ENCODE measurements around the gene SLC25A36.
"Not testable (repeated sequence)": the region's sequence is repeated elsewhere in the genome, so short reads cannot be mapped to it uniquely, and the experiment has no call there.

SLC25A36 gene

DNA sequence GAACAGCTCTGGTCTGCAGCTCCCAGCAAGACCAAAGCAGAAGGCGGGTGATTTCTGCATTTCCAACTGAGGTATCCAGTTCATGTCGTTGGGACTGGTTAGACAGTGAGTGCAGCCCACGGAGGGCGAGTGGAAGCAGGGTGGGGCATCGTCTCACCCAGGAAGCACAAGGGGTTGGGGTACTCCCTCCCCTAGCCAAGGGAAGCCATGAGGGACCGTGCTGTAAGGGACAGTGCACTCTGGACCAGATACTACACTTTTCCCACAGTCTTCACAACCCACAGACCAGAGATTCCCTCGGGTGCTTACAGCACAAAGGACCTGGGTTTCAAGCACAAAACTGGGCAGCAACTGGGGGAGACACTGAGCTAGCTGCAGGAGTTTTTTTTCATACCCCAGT, 8.5 kb upstream of the SLC25A36 start:
- no peak for DNase-seq

DNA sequence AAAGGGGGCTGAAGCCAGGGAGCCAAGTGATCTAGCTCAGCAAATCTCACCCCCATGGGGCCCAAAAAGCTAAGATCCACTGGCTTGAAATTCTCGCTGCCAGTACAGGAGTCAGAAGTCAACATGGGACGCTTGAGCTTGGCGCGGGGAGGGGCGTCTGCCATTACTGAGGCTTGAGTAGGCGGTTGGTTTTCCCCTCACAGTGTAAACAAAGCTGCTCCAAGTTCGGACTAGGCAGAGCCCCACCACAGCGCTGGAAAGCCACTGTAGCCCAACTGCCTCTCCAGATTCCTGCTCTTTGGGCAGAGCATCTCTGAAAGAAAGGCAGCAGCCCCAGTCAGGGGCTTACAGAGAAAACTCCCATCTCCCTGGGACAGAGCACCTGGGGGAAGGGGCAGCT, 8.1 kb upstream of the SLC25A36 start:
- DNase-seq: no peak

DNA sequence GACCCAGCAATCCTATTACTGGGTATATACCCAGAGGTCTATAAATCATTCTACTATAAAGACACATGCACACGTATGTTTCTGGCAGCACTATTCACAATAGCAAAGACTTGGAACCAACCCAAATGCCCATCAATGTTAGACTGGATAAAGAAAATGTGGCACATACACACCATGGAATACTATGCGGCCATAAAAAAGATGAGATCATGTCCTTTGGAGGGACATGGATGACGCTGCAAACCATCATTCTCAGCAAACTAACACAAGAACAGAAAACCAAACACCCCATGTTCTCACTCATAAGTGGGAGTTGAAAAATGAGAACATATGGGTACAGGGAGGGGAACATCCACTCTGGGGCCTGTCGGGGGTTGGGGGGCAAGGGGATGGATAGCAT, 2.3 kb upstream of the SLC25A36 start:
- not testable (repeated sequence) for DNase-seq

DNA sequence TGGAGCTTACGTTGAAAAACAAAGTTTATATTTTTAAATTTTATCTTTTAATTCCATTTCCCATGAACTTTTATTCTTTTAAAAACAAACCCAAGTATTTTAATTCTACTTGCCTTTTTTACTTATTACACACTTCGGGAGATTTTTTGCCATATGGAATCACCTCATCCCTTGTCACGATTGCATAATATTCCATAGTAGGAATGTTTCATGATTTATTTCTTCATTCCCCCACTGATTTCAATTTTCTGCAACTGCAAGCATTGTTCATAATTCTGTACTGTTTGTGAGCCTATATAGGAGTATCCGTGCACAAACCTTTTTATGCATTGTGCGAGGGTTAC, 574 bp upstream of the SLC25A36 start:
- DNase-seq: no peak

DNA sequence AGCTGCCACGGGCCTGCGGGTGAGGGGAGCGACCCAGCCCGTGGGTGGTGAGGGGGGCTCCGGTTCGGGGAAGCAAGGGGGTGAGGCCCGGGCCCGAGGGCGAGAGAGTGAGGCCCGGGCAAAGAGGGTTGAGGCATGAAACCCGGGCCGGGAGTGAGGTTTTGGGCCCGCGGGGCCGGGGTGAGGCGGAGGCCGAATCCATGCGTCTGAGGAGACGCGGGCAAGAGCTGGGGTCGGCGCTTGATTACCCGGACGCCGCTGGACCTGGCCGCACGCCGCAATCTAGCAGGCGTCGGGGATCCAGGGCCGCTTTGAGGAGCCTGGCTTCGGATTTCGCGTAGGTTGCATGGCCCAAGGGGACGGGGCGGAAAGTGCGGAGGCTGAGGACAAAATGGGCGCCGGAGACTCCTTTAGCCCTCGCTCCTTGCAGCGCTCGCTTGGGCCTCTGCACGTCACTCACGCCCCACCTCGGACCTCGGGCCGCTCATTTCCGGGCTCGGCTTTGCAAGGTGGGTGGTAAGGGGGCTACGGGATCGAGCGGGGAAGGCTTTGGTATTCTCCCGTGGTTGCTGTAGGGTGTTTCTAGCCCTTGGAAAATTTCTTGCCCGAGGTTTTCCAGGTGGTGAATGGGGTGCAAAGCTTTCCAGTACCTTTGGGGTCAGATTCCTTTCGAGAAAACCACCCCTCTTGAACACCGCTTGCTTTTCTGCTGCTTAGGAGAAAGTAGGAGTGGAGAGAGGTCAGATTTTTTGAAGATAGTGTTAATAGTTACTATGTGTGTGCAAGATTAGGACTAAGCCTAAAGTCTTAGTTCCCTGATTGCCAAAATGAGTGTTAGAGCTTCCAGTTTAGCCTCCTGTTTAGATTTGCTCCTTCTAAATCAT, 827 bp downstream of the SLC25A36 start:
- DNase-seq: no peak

DNA sequence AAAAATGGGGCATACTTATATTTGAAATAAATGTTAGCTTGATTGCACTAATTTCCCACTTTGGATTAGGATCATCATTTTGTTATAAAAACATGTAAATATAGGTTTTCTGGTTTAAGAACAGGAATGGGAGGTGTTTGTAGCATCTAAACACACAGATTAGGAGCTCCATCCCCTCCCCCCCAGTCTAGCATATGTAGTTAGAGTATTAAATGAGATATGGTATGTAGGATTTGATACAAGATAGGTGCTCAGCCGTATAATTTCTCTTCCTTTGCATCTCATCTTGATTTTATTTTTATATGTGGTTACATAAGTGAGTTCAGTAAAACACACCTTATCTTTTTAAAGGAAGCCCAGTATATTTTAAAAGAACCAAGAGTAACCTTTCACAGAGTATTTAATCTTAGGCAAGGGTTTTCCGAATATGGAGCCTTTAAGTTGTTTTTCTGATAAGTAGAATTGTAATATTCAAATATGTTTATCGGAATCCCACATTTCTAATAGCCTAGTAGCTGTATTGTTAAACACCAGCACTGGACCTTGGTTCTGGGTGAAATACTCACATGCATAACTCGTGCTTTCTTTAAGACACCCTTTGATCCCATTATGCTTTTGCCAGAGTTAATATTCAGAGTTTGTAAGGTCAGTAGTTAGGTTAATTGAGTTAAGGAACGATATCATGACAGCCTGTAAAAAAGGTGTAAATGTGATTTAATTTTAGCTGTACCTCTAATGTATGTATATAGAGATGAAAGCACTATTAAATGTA, 2.3 kb downstream of the SLC25A36 start:
- DNase-seq: no peak

DNA sequence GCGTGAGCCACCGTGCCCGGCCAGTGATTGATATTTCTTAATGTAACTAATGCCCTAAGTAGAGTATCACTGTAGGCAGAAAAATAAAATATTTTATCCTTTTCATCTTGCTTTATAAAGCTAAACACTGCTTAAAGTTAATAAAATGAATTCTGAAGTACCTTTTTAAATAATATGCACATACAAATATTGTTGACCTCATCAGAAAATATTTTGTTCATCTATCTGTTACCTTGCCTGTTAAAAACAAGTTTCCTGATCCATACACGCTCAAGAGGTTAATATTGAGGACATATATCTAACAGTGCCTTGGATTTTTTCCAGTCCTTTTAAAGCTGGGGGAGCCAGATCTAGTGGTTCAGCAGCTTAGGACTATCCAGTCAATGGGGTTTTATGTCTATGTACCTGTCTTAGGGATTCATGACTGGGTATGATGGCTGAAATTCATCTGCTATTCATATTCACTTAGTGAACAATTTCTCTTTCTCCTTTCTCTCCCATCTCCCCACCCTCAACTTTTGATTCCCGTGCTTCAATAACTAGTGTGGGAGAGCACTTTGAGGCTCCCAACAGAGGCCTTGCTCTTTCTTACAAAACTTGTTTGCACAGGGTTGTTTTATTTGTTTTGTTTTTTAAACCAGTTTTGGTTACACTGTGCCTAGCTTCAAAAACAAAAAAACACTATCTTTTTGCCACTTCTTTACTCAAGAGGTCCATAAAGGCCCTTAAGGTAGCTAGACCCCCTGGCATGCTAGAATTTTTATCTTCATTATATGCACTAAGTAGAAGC, 7.0 kb downstream of the SLC25A36 start:
- no peak for DNase-seq

DNA sequence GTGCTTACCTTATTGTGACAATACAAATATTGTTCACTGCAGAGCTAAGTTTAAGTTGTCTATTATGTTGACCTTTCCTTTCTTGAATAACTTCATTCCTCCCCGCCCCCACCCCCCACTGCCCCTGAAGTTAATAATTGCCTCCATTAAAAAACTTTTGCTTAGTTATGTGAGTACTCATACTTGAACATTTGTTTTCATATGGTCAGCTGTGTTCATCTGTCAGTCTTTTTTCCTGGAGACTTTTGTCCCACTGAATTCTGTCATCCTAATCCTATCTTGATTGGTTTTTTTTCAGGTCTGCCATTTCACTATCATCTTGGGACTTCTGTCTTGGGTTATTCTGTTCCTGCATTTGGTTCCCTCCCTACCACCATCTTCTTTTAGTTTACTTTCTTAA, 8.5 kb downstream of the SLC25A36 start:
- no peak for DNase-seq

DNA sequence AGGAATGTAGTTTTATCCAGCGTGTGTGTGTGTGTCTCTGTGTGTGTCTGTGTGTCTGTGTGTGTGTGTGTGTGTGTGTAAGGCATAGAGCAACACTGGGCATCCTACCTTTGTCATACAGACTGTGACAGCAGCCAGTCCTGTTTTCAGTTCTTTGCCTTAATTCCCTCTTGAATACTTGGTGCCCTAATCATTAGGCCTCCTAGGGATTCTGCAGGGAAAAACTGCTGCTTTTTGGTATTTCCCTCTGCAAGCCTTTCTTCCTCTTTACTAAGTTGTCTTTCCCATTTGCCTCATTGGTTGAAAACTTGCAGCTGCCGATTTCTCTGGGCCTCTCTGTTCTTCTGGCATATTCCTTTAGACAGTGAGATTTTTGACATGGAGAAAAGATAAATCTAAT, 9.2 kb downstream of the SLC25A36 start:
- DNase-seq: no peak

DNA sequence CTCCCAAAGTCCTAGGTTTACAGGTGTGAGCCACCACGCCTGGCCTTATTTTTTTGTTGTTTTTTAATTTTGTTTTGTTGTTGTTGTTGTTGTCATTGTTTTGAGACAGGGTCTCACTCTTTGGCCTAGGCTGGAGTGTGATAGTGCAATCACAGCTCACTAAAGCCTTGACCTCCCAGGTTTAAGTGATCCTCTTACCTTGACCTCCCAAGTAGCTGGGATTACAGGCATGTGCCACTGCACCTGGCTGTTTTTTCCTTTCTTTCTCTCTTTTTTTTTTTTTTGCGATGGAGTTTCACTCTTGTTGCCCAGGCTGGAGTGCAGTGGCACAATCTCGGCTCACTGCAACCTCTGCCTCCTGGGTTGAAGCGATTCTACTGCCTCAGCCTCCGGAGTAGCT, 10.1 kb downstream of the SLC25A36 start:
- DNase-seq: not testable (repeated sequence)

DNA sequence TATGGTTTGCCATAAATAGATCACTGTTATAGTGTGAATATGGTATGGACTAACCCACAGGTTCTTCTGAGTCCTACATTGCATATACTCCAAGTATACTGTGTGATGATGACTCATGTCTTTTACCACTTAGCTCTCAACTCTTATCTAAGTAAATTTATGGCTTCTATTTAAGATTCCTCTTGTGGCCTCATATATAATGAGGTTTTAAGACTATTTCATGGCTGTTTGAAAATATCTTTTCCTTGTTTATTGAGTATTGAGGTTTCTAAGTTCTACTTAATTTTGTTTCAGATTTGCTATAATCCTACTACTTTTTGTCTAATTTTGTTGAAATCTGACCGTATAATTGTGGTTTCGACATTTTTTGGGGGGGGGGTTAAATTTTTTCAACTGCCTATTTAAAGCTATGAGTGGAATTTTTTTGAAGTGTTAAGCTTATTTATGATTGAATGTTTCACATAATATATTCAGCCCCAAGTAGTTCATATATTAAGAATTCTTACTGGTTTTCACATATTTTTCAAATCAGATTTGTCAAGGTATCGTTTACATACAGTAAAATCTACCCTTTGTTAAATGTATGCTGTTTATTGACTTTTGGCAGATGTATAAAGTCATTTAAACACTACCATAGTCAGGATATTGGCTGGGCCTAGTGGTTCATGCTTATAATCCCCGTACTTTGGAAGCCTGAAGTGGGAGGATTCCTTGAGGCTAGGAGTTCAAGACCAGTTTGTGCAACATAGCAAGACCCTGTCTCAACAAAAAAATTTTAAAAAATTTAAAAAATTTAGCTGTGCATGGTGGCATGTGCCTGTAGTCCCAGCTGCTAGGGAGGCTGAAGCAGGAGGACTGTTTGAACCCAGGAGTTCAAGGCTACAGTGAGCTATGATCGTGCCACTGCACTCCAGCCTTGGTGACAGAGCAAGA, 11.7 kb downstream of the SLC25A36 start:
- no peak for DNase-seq

DNA sequence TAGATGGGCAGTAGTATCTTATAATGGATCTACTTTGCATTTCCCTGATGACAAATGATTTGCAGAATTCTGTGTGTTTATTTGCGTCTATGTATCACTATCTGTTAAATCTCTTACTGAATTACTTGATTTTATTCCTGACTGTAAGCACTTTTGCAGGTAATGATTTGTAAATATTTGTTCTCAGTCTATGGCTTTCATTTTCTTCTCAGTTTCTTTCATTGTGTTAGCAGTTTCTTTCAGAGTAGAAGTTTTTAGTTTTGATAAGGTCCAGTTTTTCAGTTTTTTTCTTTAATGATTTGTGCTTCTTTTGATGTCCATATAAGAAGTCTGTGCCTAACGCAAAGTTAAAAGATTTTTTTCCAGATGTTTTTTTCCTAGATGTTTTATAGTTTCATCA, 12.9 kb downstream of the SLC25A36 start:
- no peak for DNase-seq

DNA sequence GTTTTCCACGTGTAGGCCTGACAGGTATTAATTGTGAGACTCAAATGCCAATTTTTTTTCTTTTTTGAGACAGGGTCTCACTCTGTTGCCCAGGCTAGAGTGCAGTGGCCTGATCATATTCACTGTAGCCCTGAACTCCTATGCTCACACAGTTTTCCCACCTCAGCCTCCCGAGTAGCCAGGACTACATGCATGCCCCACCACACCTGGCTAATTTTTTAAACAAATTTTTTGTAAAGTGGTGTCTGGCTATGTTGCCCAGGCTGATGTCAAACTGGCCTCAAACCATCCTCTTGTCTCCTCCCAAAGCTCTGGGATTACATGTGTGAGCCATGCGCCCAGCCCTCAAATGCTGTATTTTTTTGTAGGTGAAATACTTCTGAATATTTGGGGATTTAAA, 14.0 kb downstream of the SLC25A36 start:
- no peak for DNase-seq

DNA sequence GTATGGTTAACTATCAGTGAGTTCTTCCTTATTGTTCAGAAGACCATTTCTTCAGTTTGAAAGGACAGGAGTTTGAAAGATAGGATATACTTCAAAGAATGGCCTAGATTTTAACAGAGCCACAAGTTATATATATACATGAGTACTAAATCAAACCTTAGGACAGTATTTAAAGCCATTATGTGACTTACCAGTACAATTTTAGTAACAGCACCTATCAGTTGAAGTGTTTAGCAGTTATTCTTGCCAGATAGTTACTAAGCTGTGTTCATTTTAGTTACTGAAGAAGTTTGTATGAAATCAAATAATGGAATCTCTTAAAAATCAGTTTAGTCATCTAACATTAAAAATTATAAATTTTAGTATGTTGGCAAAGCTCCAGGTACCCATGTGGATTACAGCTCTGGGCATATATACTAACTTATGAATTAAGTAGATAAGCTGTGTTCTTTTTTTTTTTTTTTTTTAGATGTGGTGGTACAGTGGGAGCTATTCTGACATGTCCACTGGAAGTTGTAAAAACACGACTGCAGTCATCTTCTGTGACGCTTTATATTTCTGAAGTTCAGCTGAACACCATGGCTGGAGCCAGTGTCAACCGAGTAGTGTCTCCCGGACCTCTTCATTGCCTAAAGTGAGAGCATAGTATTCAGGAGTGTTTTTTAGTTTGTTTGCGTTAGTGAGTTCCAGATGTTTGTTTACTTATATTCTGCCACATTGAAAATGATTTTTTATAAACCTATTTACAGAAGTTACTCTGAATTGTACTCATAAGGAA, 14.6 kb downstream of the SLC25A36 start:
- no peak for DNase-seq

DNA sequence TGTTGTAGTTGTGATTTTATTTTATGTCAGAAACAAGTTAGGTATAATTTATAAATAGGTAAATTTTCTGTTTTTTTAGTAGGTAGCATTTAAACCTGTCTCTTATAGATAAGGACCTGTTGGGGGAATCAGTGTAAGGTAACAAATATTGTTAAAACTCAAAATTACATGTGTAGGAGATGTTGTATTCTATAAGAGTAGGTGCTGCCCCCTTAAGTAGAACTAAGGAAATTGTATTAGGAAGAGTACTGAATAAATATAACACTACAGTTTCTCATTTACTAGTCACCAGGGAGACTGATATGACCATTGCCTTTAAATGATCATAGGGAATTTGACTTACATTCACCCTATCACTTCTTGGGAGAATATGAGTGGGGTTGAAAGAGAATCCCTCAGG, 31.2 kb downstream of the SLC25A36 start:
- no peak for DNase-seq

DNA sequence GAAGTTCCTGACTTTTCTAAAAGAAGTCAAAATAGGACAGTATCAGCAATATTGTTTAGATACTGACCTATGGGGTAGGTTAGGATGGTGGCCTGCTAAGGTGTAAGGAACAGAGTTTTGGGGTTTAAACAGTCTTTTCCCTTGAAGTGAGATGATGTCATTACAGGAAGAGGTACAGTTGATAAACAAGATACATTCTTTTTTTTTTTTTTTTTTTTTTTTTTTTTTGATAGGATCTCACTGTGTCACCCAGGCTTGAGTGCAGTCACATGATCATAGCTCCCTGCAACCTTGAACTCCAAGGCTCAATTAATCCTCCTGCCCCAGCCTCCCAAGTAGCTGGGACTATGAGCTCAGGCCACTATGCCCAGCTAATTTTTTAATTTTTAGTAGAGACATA, 33.3 kb downstream of the SLC25A36 start:
- no peak for DNase-seq

DNA sequence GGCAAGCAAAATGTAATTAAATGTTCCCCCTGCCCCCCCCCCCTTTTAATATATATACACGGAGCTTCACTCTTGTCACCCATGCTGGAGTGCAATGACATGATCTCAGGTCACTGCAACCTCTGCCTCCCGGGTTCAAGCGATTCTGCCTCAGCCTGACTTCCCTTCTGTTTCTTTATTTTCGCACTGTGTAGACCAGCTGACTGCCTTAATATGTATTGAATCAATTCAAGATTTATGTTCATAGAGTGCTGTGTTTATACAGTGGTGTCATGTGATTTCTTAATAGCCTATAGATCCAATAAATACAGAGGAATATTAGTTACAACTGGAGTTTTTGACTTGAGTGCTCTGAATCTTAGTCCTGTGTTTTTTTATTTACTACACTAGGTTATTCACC, 39.0 kb downstream of the SLC25A36 start:
- no peak for DNase-seq

DNA sequence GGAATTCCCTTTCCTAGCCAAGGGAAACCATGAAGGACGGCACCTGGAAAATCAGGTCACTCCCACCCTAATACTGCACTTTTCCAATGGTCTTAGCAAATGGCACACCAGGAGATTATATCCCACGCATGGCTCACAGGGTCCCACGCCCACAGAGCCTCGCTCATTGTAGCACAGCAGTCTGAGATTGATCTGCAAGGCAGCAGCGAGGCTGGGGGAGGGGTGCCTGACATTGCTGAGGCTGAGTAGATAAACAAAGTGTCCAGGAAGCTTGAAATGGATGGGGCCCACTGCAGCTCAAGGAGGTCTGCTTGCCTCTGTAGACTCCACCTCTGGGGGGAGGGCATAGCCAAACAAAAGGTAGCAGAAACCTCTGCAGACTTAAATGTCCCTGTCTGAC, 46.2 kb downstream of the SLC25A36 start:
- DNase-seq: not testable (repeated sequence)

DNA sequence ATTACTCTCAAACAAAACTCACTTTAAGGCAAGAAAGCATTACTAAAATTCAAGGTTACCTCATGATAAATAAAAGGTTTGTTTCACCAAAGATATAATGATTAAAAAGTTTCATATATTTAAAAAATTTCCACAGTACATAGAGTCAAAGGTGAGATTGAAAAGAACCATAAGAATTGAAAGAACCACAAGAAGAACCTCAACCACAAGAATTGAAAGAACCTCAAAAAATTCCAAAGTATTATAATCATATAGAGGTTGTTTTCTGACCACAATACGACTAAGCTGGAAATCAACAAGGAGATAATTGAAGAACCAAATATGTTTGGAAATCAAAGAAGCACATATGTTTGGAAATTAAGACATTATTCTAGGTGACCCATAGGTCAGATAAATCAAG, 52.7 kb downstream of the SLC25A36 start:
- DNase-seq: no peak

DNA sequence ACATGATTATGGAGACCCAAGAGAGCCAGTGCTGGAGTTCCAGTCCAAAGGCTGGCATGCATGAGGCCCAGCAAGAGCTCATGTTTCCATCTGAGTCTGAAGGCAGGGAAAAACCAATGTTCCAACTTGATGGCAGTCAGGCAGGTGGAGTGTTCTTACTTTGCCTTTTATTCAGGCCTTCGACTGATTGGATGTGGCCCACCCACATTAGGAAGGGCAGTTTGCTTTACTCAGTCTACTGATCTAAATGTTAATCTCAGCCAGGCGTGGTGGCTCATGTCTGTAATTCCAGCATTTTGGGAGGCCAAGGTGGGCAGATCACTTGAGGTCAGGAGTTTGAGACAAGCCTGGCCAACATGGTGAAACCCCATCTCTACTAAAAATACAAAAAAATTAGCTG, 53.2 kb downstream of the SLC25A36 start:
- DNase-seq: not testable (repeated sequence)

DNA sequence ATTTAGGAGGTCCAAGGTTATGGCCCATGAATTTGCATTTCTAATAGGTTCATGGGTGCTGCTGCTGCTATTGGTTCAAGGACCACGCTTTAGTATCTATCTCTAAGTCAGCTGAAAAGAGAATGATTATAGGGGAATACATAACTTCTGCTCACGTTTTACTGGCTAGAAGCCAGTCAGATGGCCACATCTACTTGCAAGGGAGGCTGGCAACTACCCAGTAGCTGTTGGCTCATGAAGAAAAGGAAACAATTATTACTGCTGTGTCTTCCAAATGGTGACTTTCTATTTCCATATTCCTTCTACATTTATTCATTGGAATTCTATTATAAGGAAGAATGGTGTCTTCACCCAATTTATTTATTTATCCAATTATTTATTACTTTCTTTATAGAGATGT, 54.2 kb downstream of the SLC25A36 start:
- no peak for DNase-seq

Measured in NCI-H1048 (cell line).